DOHH2 (cell line): ENCODE measurements around the gene CACNA2D4.

Experiments
- EZH2phosphoT487 ChIP-seq: fragments of 200-600 bp; sonication (generic); IDR thresholded peaks from 2 replicates; pipeline ENCODE4 v1.6.1; 2017; ENCODE audit warnings: borderline replicate concordance, mild to moderate bottlenecking, antibody characterized with exemption, low read length, moderate library complexity, mixed read lengths
- TF ChIP-seq, protein P1 (sequence below): fragments of 200-600 bp; sonication (generic); IDR thresholded peaks from one replicate; pipeline ENCODE4 v1.5.1; 2014; ENCODE audit warnings: antibody characterized with exemption, mild to moderate bottlenecking, low read depth, low read length; ENCODE audit not compliant: poor library complexity, severe bottlenecking

- TF ChIP-seq, protein P1, sequence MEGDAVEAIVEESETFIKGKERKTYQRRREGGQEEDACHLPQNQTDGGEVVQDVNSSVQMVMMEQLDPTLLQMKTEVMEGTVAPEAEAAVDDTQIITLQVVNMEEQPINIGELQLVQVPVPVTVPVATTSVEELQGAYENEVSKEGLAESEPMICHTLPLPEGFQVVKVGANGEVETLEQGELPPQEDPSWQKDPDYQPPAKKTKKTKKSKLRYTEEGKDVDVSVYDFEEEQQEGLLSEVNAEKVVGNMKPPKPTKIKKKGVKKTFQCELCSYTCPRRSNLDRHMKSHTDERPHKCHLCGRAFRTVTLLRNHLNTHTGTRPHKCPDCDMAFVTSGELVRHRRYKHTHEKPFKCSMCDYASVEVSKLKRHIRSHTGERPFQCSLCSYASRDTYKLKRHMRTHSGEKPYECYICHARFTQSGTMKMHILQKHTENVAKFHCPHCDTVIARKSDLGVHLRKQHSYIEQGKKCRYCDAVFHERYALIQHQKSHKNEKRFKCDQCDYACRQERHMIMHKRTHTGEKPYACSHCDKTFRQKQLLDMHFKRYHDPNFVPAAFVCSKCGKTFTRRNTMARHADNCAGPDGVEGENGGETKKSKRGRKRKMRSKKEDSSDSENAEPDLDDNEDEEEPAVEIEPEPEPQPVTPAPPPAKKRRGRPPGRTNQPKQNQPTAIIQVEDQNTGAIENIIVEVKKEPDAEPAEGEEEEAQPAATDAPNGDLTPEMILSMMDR, result no peak
- no peak for TF ChIP-seq EZH2phosphoT487
Observed at GRCh38 chr12:1931642-1932041, 13.2 kb upstream of the CACNA2D4 start.
